ENCODE measurements around the gene DDX39A.
"Not testable (repeated sequence)": the region's sequence is repeated elsewhere in the genome, so short reads cannot be mapped to it uniquely, and the experiment has no call there.

Gene DDX39A

GRCh38 chr19:14383661-14384555 lies 35.2 kb downstream of the DDX39A start:
- DNase-seq = no peak

DNA sequence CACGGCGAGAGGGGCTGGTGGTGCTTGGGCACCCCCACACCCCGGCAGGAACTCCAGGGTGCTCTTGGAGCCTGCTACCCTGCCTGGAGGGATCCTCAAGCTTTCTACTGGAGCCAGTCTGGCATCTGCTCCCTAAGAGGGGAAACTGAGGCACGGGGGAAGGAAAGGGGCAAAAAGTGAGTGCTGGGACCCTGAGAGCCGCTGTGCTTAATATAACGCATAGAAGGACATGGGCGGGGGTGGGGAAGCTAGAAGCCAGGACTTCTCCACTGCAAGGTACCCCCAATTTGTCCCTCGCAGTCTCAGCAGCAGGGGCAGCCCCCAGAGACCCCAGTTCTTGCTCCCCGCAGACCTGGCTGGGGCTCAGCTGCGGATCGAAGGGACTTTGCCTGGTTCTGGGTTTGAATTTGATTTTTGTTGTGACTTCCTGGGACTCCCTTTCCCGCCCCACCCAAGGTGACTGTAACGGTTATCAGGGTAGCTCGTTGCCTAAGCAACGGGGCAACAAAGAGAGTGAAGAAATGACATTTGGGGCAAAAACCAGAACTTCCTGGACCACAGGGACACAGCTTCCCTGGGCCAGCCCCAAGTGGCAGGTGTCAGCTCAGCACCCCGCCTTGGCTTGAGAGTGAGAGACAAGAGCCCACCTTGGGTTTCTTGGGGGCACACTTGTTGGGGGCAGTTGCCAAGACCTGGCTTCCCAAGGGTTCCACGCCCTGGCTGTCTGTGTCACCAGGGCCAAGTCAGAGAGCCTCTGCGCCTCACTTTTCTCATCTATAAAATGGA lies 37.3 kb downstream of the DDX39A start:
- DNase-seq = no peak

DNA sequence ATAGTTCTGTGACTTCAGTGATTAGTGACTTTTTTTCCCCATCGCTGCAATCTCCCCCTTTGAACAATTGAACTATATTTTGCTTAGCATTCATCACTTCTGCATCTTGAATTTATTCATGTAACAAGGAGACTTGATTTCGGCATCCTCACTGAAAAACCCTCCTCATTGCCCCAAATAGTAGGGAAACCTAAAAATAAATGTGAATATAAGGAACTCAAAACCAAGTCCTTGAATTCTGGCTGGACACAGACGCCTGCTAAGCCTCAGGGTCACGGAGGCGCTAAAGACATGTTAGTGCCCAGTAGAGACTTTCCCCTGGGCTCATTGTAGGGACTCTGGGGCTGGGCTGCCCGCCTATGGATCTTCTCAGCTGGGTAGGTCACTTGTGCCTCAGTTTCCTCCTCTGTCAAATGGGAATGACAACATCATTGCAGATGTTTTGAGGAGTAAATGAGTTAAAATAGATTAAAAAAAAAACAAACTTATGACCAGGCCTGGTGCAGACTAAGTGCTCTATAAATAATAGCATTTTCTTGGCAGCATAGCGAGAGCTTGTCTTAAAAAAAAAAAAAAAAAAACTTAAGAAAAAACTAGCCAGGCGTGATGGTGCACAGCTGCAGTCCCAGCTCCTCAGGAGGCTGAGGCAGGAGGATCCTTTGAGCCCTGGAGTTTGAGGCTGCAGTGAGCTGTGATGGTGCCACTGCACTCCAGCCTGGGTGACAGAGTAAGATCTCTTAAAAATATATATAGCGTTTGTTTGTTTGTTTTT lies 39.7 kb downstream of the DDX39A start:
- DNase-seq = no peak

DNA sequence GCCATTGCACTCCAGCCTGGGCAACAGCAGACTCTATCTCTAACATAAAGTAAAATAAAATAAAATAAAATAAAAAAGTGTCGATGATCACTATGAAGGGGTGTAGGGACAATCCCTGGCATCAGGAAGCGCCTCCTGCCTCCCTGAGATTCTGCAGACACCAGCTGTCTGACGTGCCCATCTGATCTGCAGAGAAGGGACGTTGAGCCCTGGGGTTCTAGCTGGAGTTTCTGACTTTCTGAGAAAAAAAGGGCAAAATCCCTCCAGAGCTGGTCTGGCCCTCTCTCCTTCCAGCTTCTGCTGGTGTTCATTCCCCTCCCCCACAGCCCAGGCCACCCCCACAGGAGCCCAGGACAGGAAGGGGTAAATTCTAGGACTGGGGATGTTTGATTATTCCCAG lies 40.3 kb downstream of the DDX39A start:
- DNase-seq = no peak

GRCh38 chr19:14377883-14378328 lies 41.2 kb downstream of the DDX39A start:
- no peak for DNase-seq

DNA sequence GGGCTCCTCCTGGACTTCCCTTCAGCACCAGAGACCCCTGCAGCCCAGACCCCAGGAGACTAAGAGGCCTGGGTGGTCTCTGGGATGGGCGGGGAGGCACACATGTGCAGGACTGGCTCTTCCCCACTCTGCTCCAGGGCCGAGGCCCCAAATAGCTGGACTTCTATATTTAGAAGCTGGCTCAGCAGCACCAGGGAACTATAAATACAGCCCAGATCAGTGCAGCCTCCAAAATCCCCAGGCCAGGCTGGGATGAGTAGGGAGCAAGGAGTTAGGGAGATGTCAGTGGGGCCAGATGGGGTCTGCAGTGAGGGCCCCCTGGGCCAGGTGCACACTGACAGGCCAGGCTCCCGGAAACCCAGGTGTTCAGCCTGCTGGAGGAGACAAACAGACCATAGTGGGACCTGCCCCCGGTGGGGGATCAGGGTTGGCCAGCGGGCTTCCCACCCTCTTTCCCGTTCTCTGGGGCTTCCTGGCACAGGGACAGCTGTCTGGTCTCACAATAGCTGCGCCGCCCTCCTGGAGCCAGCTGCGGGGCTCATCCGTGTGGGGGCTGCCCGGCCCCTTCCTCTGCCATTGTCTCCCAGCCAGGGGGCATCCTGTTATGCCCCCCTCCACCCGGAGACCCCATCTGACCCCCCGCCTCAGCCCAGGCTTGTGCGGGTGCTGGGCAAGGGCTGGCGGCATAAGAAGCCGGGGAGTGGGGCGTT lies 43.4 kb downstream of the DDX39A start:
- no peak for DNase-seq

GRCh38 chr19:14375055-14375581 lies 44.0 kb downstream of the DDX39A start:
- DNase-seq = no peak

GRCh38 chr19:14374313-14374712 lies 44.8 kb downstream of the DDX39A start:
- not testable (repeated sequence) for DNase-seq

DNA sequence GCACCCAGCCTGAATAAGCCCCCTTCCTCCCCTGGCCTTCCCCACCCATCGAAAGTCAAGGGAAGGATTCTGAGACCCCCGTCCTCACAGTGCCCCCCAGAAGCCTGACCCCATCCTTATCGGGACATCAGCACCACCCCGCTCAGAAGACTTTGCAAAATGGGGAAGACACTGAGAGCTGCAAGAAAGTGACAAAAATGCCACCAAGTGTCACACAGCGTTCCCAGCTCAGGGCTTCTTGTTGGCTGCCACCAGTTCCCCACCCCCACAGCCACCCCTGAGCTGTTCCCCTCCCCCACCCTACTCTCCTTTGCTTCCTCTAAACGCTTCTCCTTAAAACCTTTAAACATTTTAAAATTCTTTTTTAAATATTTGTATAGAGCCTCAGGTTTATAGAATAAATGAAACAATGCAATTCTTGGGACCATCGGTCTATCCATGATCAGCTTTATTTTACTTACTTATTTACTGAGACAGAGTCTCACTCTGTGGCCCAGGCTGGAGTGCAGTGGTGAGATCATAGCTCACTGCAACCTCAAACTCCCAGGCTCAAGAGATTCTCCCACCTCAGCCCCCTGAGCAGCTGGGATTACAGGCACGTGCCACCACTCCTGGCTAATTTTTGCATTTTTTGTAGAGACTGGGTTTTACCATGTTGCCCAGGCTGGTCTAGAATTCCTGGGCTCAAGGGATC lies 46.6 kb downstream of the DDX39A start:
- DNase-seq = not testable (repeated sequence)

DNA sequence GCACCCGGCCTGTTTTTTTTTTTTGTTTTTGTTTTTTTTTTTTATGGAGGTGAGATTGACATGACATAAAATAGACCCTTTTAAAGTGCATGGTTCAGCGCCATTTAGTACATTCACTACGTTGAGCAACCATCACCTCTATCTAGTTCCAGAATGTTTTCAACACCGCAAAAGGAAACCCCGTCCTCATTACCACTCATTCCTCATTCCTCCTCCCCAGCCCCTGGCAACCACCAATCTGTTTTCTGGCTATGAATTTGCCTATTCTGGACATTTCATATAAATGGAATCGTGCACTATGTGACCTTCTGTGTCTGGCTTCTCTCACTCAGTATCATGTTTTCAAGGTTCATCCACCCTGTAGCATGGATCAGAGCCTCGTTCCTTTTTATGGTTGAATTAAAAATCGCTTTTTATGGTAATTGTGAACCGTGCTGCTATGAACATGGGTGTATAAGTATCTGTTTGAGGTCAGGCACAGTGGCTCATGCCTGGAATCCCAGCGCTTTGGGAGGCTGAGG lies 47.8 kb downstream of the DDX39A start:
- no peak for DNase-seq

GRCh38 chr19:14370940-14371280 lies 48.2 kb downstream of the DDX39A start:
- no peak for DNase-seq

DNA sequence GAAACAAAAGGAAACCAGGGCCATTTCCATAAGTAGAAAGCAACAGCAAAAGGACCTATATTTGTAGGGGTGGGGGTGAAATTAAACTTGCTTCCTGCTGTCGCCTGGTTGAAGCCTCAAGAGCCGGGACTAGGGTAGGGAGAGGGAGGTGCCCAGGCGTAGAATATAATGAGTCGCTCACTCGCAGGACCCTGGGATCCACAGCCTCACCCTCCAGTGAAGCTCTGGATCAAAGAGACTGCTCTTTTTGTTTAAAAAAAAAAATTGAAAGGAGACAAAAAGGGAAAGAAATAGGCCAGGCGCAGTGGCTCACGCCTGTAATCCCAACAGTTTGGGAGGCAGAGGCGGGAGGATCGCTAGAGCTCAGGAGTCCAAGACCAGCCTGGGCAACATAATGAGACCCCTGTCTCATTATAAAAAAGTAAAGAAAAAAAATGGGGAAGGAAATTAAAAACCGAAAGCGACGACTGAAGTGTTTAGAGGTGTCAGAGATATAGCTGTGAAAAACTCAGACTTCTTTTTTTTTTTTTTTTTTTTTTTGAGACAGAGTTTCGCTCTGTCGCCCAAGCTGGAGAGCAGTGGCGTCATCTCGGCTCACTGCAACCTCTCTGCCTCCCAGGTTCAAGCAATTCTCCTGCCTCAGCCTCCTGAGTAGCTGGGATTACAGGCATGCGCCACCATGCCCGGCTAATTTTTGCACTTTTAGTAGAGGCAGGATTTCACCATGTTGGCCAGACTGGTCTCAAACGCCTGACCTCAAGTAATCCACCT lies 48.8 kb downstream of the DDX39A start:
- DNase-seq = no peak

- DNase-seq = no peak
Measured at GRCh38 chr19:14369399-14370168, 49.6 kb downstream of the DDX39A start.

GRCh38 chr19:14368011-14368513 lies 51.1 kb downstream of the DDX39A start:
- DNase-seq = no peak

- DNase-seq = no peak
Measured at GRCh38 chr19:14367016-14367415, 52.1 kb downstream of the DDX39A start.

- no peak for DNase-seq
Measured at GRCh38 chr19:14366529-14366928, 52.6 kb downstream of the DDX39A start.

GRCh38 chr19:14364098-14364443 lies 55.1 kb downstream of the DDX39A start:
- DNase-seq = not testable (repeated sequence)

- no peak for DNase-seq
Measured at GRCh38 chr19:14363183-14364097, 55.7 kb downstream of the DDX39A start.

GRCh38 chr19:14361824-14362223 lies 57.3 kb downstream of the DDX39A start:
- DNase-seq = no peak
